Pancreas (tissue), 10 donors: ENCODE data around the gene ZBTB12. TPM values are rescaled to one million over a fixed set of nuclear protein-coding genes. Genes with fewer than 3 reads are reported as not detected.

ENCODE experiments used
- ATAC-seq, 4 donors: fragments of 200-7000 bp; cut with Tn5 transposase; one replicate each; pipeline versions ENCODE4 v1.8.0 to v1.9.1; 2020; ENCODE audit warnings: mild to moderate bottlenecking in 4 of 4, moderate library complexity in 4 of 4
- DNase-seq, 6 donors: peaks; one replicate each; pipeline ENCODE4 v3.0.0-alpha.2; 2020
- FAIRE-seq: peaks from 2 replicates; lab custom pipeline; 2012; peaks lifted over from hg19 to GRCh38; lab: Jason Lieb, UNC
- H3K27ac ChIP-seq, 4 donors: fragments of 200-600 bp; sonication (generic); 1 replicate in 3 of 4; 2 replicates in 1 of 4; pipeline versions ENCODE4 v1.5.0 to v1.8.0; 2020
- H3K27me3 ChIP-seq, 4 donors: fragments of 200-600 bp; one replicate each; pipeline ENCODE4 v1.8.0; 2021
- H3K36me3 ChIP-seq, 3 donors: fragments of 200-600 bp; sonication (generic) in 1 of 3; one replicate each; pipeline versions ENCODE4 v1.5.0 to v1.8.0; 2020 to 2021
- H3K4me1 ChIP-seq, 3 donors: fragments of 200-600 bp; one replicate each; pipeline ENCODE4 v1.8.0; 2021
- H3K4me3 ChIP-seq, 4 donors: fragments of 200-600 bp; sonication (generic) in 2 of 4; one replicate each; pipeline versions ENCODE4 v1.5.0 to v1.8.0; 2020 to 2021
- H3K9me3 ChIP-seq, 4 donors: fragments of 200-600 bp; one replicate each; pipeline ENCODE4 v1.8.0; 2021
- WGBS, 2 donors: extraction: QIAGEN DNeasy Blood & Tissue Kit; methylation state at CpG; one replicate each; pipeline ENCODE4 v1.1.7; 2013; 5-methylcytosine and 5-hydroxymethylcytosine counted together
- intact Hi-C, 3 donors: fragments of 100-400 bp; cut with DNase I; formaldehyde crosslinking; loops; one replicate each; pipeline versions ENCODE4 v1.11.1 to v1.14.2; 2022
- polyA plus RNA-seq, 2 donors: library from polyadenylated mRNA; stranded (reverse); fragments of 200-250 nt; gene quantifications; one replicate each; pipeline ENCODE4 v1.2.3, GENCODE V29; 2013
- total RNA-seq, 6 donors: library from RNA; stranded (reverse); fragmentation: NEBNext Ultra II Directional in 4 of 6; extraction: Animal tissue kit (Norgen Biotek cat#: 25700) in 4 of 6; gene quantifications; one replicate each; pipeline versions ENCODE4 v1.2.1 to v1.2.4, GENCODE V29; 2021 to 2023
- TF ChIP-seq, protein P1 (sequence below), 4 donors: fragments of 200-600 bp; sonication (generic) in 3 of 4; IDR thresholded peaks; one replicate each; pipeline versions ENCODE4 v1.5.0 to v1.8.0; 2021; ENCODE audit warnings: antibody characterized with exemption in 4 of 4
- donor health status: healthy with polysubstance abuse.
- donor health status: DM: no; HTN: no; CAD: no; lungs with moderate emphysema.
- donor health status: DM: no; HTN: no; CAD: no.
- donor health status: control.
- donor health status: control.
- donor health status: Bipolar disorder and iron deficiency.
- donor health status: DM: yes; HTN: yes; CAD: no.
- donor health status: DM: no; HTN: no; CAD: no.
- donor health status: DM: no; HTN: no; CAD: no.
- donor health status: DM: yes; HTN: yes; CAD: no.

Gene ZBTB12
- total and polyA plus RNA-seq, 8 donors, result 0.60 to 4.5 (median 2.1) TPM

DNA sequence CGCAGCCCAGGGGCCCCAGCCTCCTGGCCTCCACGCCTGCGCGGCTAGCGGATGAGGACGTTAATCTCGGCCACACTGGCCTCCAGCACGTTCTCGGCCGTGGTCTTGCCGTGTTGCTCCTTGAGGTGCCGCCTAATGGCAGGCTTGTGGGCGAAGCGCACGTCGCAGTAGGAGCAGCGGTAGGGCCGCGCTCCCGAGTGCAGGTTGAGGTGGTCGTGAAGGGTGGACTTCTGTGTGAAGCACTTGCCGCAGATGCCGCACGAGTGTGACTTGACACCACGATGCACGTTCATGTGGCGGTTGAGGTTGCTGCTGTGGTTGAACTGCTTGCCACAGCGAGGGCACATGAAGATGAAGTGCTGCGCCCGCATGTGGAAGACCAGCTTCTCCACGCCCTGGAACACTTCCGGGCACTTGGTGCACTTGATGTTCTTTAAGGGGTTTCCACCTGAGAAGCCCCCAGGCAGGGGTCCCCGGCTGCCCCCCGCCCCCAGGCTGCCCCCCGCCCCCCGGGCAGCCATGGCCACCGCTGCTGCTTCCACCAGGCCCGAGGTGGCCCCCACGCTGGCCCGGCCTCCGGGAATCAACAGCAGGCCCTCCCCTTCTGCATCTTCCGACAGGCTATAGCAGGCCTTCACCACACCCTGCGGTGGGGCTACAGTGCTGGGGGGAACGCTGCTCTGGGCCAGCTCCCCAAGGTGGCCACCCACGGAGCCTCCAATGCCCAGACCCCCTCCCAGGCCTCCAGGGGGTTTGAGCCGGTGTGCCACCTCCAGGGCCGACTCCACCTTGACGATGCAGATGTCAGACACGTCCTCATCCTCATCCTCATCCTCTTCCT is 1.8 kb downstream of the ZBTB12 start:
- 84 to 85% methylated on average over 47 to 49 of the region's 49 CpGs for WGBS, 2 donors
- Histone ChIP-seq H3K36me3 (peaks cover 0 to 3% (median 0%) of the 10 kb centered on the region in 3 donors), H3K4me1 (peaks cover 4 to 11% (median 5%) of the 10 kb centered on the region in 3 donors), H3K9me3 (no peaks in the 10 kb centered on the region), H3K4me3 (no peak overlapping the region), H3K27me3 (no peaks in the 10 kb centered on the region), H3K27ac (no peak overlapping the region)
- TF ChIP-seq, protein P1, sequence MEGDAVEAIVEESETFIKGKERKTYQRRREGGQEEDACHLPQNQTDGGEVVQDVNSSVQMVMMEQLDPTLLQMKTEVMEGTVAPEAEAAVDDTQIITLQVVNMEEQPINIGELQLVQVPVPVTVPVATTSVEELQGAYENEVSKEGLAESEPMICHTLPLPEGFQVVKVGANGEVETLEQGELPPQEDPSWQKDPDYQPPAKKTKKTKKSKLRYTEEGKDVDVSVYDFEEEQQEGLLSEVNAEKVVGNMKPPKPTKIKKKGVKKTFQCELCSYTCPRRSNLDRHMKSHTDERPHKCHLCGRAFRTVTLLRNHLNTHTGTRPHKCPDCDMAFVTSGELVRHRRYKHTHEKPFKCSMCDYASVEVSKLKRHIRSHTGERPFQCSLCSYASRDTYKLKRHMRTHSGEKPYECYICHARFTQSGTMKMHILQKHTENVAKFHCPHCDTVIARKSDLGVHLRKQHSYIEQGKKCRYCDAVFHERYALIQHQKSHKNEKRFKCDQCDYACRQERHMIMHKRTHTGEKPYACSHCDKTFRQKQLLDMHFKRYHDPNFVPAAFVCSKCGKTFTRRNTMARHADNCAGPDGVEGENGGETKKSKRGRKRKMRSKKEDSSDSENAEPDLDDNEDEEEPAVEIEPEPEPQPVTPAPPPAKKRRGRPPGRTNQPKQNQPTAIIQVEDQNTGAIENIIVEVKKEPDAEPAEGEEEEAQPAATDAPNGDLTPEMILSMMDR (IDR thresholded peaks at IDR 0.05), result no peak
- FAIRE-seq, result no peak
- no peak for ATAC-seq
- DNase-seq, result peak in 4 of 6 donors; percentile 40 to 82 (median 54)
- intact Hi-C loops, result loop anchor here in 2 of 3 donors (10.0 kb wide), 1 partner anchor 55 kb away; the partner anchor contains the start of genes NELFE (in 2 of the 2) and SKIC2 (in 2 of the 2)

DNA sequence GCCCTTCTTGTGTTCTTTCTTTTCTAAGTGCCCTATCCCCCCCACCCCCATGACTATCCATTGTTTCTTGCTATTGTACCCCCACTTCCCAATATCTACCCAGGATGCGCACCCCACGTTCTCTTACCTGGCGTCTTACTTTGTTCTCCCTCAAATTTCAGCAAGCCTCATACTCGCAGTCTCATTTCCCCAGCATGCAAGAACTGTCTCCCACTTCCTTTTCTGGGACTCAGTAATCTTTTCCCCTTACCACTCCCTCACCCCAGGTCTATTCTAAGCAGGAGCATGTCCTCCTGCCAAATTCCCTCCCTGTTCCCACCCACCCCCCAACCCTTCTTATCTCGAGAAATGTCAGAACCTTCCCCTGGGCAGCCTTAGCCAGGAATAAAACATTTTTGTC is 2.7 kb downstream of the ZBTB12 start:
- DNase-seq (no peak), ATAC-seq (no peak), FAIRE-seq (no peak)
- H3K36me3 ChIP-seq, result peaks cover 0 to 10% (median 0%) of the 10 kb centered on the region in 3 donors
- H3K27me3 ChIP-seq, result no peaks in the 10 kb centered on the region
- H3K9me3 ChIP-seq, result no peaks in the 10 kb centered on the region
- no peak overlapping the region for H3K4me3 ChIP-seq
- 61 to 68% methylated on average over 5 of the region's 5 CpGs for WGBS, 2 donors
- TF ChIP-seq, protein P1 (IDR thresholded peaks at IDR 0.05), result no peak
- peaks cover 4 to 11% (median 5%) of the 10 kb centered on the region in 3 donors for H3K4me1 ChIP-seq
- intact Hi-C loops, result no loop called here
- H3K27ac ChIP-seq, result no peak overlapping the region

DNA sequence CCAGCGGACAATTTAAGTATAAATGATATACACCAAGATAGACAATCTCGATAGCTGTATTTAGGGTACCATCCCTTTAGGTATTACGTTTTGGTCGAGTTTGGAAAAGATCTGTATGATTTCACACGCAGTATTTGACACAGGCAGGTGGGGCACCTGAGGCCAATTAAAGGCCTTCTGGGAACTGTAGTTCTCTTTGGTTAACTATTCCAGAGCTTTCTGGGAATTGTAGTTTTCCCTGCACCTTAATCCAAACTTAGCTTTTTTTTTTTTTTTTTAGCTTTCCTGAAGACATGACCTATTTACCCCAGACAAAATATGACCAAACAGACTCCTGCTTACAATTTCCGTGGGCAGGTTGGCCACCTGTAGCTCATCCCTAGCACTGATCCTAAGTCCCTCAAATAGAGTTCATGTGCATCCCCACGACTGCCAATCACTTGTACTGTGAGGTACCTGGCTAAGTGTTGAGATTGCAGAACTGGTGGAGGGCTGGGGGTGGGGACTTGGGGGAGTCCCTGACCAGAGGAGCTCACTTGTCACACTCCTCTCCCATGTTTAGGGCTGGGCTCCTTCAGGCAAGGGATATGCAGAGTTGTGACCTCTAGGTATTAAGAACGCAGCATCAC is 3.4 kb downstream of the ZBTB12 start:
- intact Hi-C loops, result no loop called here
- H3K4me3 ChIP-seq, result peak overlapping the region; percentile 62 to 97 (median 86)
- DNase-seq, result peak in 2 of 6 donors; percentile 42
- no peak for FAIRE-seq
- TF ChIP-seq, protein P1 (IDR thresholded peaks at IDR 0.05), result no peak
- no peaks in the 10 kb centered on the region for H3K9me3 ChIP-seq
- peak; percentile 47 to 68 (median 62) for ATAC-seq
- 13 to 17% methylated on average over 8 of the region's 8 CpGs for WGBS, 2 donors
- H3K27ac ChIP-seq, result peak overlapping the region; percentile 47 to 79 (median 60)
- no peaks in the 10 kb centered on the region for H3K27me3 ChIP-seq
- H3K36me3 ChIP-seq, result peaks cover 0 to 10% (median 0%) of the 10 kb centered on the region in 3 donors
- H3K4me1 ChIP-seq, result peaks cover 4 to 11% (median 5%) of the 10 kb centered on the region in 3 donors

DNA sequence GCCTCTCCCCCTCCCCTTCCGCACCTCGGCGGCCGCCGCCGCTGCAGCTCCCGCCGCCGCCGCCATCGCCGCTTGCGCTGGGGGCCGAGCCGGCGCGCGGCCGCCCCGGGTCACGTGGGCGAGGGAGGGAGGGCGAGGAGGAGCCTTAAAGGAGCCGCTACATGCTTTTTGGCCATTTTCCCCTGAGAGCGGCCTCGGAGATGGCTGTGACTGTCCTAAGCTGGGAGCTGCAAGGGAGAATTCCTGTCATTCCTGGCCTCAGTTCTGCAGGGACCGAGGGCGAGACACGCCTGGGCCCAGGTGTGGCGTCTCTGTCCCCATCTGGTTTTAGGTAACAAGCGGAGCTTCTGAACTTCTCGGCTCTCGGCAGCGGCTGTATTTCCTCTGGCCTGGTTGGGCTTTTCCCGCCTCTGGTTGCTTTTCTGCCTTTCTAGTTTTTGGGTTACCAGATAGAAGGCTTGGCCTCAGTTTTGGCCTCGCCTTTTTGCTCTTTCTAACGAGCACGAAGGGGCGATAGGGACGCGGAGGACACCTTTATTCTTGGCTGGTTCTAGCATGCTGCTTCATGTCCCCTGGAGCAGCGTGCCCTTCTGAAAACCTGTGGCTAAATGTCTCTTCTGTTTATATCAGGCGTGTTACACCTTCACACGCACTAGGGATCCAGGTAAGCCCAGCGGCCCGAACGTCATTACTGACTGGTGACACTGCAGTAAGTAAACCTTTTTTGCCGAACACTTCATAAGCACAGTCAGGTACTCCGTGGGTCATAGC is 4.1 kb downstream of the ZBTB12 start, which contains the start of gene EHMT2:
Gene EHMT2 (minus strand): TSS at position 87 of the 771 bp plus-strand sequence. CDS start 21 bp downstream, at position 66.
- ATAC-seq, result peak; percentile 69 to 84 (median 74)
- Histone ChIP-seq H3K4me3 (peak within 1 kb of the TSS; percentile 62 to 97 (median 86)), H3K36me3 (peaks cover 0 to 10% (median 2%) of the 10 kb centered on the region in 3 donors), H3K27ac (peak within 1 kb of the TSS; percentile 47 to 79 (median 60)), H3K9me3 (no peaks in the 10 kb centered on the region), H3K27me3 (no peaks in the 10 kb centered on the region), H3K4me1 (peaks cover 4 to 8% (median 5%) of the 10 kb centered on the region in 3 donors)
- 0% methylated on average over 27 to 49 of the region's 49 CpGs for WGBS, 2 donors
- TF ChIP-seq, protein P1 (IDR thresholded peaks at IDR 0.05), result no peak
- DNase-seq, result peak; percentile 80 to 93 (median 86)
- no peak for FAIRE-seq
- intact Hi-C loops, result no loop called here
